H1 (cell line): ENCODE results near the gene ERC1. TPM values are rescaled to one million over a fixed set of nuclear protein-coding genes. Genes with fewer than 3 reads are reported as not detected.

Source experiments
- BACH1 ChIP-seq: IDR thresholded peaks from 2 replicates; pipeline ENCODE4 v1.6.1; 2012; ENCODE audit warnings: low read length, improper control_type of control experiment
- CHD1 ChIP-seq: IDR thresholded peaks from 2 replicates; pipeline ENCODE4 v1.6.1; 2012; ENCODE audit warnings: low read depth, low read length, improper control_type of control experiment
- JUND ChIP-seq: IDR thresholded peaks from 2 replicates; pipeline ENCODE4 v1.6.1; 2011; ENCODE audit warnings: mild to moderate bottlenecking, improper control_type of control experiment, low read length
- SIX5 ChIP-seq: IDR thresholded peaks from 2 replicates; pipeline ENCODE4 v1.6.1; 2011; ENCODE audit warnings: mild to moderate bottlenecking, low read depth, low read length
- SP1 ChIP-seq: IDR thresholded peaks from 2 replicates; pipeline ENCODE4 v1.6.1; 2011; ENCODE audit warnings: low read depth, low read length
- TCF12 ChIP-seq: IDR thresholded peaks from 2 replicates; pipeline ENCODE4 v1.6.1; 2011; ENCODE audit warnings: low read depth, mild to moderate bottlenecking, low read length
- polyA plus RNA-seq, 7 experiments: library from polyadenylated mRNA; depleted of rRNA in 3 of 7; stranded (reverse) in 5 of 7; unstranded in 2 of 7; fragments of >200 nt in 5 of 7; fragments of 200-250 nt in 2 of 7; gene quantifications; 1 replicate in 5 of 7; 2 replicates in 1 of 7; 4 replicates in 1 of 7; pipeline versions ENCODE4 v1.2.1 to v1.2.3, GENCODE V29; 2011 to 2013; ENCODE audit warnings: missing spikeins in 2 of 7, mixed read lengths in 2 of 7
- total RNA-seq: library from RNA; stranded (reverse); fragmentation: NEBNext Ultra II Directional; extraction: Animal tissue kit (Norgen Biotek cat#: 25700); gene quantifications from 2 replicates; pipeline ENCODE4 v1.2.1, GENCODE V29; 2021
- TF ChIP-seq, protein P1 (sequence below), 3 experiments: IDR thresholded peaks; 1 replicate in 2 of 3; 2 replicates in 1 of 3; pipeline versions ENCODE4 v1.5.1 to v1.6.1; 2011; ENCODE audit warnings: low read length in 3 of 3, mild to moderate bottlenecking in 3 of 3, inconsistent platforms in 2 of 3, low read depth in 1 of 3, moderate library complexity in 1 of 3; ENCODE audit not compliant: insufficient read depth in 1 of 3; ENCODE audit errors: control extremely low read depth in 1 of 3

Gene ERC1
- total and polyA plus RNA-seq, 2 of the 8 experiments (the other 6 are each of a cell fraction or from before 2014, with no cell fraction given): 7.8 to 45.7 TPM

DNA sequence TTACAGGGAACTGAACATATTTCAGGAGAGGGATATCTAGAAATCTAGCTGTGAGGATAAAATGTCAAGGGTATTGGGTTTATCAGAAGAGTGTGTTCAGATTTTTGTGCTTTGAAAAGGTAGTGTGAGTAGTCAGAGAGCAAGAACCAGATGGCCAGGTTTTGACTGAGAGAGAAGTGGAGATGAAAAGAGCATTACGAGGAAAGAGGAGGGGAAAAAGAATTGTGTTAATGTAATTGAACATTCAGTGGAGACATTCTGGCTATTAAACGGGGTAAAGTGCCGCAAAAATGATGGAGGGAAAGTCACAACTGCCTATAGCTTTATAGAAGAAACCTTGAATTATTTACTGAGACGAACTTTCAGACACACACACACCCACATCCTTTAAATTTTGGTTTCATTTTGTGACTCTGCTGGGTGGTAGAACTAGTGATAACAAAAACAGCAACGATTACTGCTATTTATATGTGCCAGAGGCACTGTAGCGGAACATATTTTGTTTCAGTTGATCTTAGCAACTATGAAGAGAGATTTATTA lies 213.6 kb downstream of the ERC1 start (continued):
- TF ChIP-seq, protein P1, sequence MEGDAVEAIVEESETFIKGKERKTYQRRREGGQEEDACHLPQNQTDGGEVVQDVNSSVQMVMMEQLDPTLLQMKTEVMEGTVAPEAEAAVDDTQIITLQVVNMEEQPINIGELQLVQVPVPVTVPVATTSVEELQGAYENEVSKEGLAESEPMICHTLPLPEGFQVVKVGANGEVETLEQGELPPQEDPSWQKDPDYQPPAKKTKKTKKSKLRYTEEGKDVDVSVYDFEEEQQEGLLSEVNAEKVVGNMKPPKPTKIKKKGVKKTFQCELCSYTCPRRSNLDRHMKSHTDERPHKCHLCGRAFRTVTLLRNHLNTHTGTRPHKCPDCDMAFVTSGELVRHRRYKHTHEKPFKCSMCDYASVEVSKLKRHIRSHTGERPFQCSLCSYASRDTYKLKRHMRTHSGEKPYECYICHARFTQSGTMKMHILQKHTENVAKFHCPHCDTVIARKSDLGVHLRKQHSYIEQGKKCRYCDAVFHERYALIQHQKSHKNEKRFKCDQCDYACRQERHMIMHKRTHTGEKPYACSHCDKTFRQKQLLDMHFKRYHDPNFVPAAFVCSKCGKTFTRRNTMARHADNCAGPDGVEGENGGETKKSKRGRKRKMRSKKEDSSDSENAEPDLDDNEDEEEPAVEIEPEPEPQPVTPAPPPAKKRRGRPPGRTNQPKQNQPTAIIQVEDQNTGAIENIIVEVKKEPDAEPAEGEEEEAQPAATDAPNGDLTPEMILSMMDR (IDR thresholded peaks at IDR 0.05; ENCODE audit: control extremely low read depth in 1 of 3, insufficient read depth in 1 of 3, low read depth in 1 of 3, low read length in 3 of 3): no peak
- TF ChIP-seq SP1 (no peak), SIX5 (no peak), JUND (no peak), BACH1 (no peak), CHD1 (no peak), TCF12 (no peak)
